NB4 (cell line): ENCODE data around the gene TANGO6.

Experiments used
- MYC ChIP-seq: IDR thresholded peaks from 2 replicates; pipeline ENCODE4 v1.6.1; 2011; ENCODE audit warnings: low read depth, low read length
- POLR2A ChIP-seq: IDR thresholded peaks from 2 replicates; pipeline ENCODE4 v1.6.1; 2011; ENCODE audit warnings: mild to moderate bottlenecking; ENCODE audit not compliant: insufficient read length; ENCODE audit errors: extremely low read depth
- TF ChIP-seq, protein P1 (sequence below): IDR thresholded peaks from one replicate; pipeline ENCODE4 v1.5.1; 2012; ENCODE audit warnings: low read depth, low read length

DNA sequence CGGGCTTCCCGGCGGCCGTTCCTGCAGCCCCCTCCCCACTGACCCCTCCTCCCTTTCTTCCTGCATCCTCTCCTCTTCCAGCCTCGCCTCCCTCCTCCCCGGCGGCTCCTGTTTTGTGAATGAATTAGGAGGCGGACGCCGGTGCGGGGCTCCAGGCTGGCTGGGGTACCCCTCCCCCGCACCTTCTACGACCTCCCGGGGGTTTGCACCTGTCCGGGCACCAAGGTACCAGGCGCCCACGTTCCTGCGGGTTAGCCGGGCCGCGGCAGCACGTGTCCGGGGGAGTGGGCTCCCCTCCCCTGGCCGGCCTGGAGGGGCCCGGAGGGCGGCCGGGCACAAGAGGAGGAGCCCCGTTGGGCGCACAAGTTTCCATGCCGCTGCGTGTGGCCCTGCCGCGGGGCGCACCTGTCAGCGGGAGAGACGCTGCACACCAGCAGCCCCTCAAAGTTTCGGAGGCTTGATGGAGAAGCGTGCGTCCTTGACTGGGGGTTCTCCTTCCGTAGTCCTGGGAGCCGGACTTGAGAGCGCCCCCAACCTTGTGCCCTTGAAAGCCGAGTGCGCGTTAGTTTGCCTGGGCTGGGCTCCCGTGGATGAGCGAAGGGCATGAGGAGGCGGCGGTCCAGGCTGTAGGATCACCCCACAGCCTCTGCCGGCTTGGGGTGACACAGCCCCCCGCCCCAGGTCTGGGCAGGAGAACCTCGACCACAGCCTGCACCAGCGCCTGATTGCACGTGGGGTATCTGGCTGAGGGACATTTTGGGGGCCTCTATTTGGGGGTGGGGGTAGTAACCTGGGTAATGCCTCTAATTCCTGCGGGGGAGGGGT is 263.4 kb downstream of the TANGO6 start:
- TF ChIP-seq POLR2A (no peak), MYC (no peak)
- TF ChIP-seq, protein P1, sequence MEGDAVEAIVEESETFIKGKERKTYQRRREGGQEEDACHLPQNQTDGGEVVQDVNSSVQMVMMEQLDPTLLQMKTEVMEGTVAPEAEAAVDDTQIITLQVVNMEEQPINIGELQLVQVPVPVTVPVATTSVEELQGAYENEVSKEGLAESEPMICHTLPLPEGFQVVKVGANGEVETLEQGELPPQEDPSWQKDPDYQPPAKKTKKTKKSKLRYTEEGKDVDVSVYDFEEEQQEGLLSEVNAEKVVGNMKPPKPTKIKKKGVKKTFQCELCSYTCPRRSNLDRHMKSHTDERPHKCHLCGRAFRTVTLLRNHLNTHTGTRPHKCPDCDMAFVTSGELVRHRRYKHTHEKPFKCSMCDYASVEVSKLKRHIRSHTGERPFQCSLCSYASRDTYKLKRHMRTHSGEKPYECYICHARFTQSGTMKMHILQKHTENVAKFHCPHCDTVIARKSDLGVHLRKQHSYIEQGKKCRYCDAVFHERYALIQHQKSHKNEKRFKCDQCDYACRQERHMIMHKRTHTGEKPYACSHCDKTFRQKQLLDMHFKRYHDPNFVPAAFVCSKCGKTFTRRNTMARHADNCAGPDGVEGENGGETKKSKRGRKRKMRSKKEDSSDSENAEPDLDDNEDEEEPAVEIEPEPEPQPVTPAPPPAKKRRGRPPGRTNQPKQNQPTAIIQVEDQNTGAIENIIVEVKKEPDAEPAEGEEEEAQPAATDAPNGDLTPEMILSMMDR = no peak
